ENCODE results near the gene GADD45A.

GRCh38 chr1:67733681-67734322 lies 48.8 kb downstream of the GADD45A start:
- TF ChIP-seq EZH2 (IDR thresholded peaks at IDR 0.05; ENCODE audit: low read length) (no peak), CTCF (optimal IDR thresholded peaks at IDR 0.05 in 1 of 3, IDR thresholded peaks at IDR 0.05 in 1 of 3, conservative IDR thresholded peaks at IDR 0.05 in 1 of 3; ENCODE audit: extremely low read depth in 1 of 3, insufficient read depth in 2 of 3, low read length in 3 of 3) (no peak)

Data from keratinocyte (primary cell).